GM21423 (cell line): Measurements from ENCODE around the gene F8.

Experiments
- ATAC-seq: cut with Tn5 transposase; IDR thresholded peaks from one replicate; pipeline ENCODE4 v1.9.1; 2021; ENCODE audit warnings: mild to moderate bottlenecking, moderate library complexity; ENCODE audit not compliant: unreplicated experiment

F8 gene

GRCh38 chrX:154793084-154793795 lies 229.3 kb downstream of the F8 start:
- ATAC-seq = no peak

DNA sequence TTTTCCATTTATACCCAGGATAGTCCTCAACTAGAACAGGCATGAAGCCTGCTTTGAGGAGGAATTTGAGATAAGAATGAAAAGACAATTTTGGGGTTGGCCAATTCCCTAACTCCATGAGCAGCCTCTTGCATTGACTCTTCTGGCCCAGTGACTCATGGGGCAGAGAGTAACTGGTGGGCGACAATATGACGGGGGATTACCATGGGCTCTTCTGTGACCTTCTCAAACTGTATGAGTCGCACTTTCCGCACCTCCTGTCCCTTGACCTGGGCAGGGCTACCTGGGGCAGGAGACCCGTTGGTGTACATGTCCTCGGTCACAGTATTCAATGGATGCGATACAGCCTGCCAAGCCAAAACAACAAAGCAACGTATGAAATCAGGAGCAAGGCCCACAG lies 230.6 kb downstream of the F8 start:
- ATAC-seq = no peak

- ATAC-seq = no peak
These were observed 231.1 kb downstream of the F8 start for GRCh38 chrX:154791467-154791866.
